HG03378 (cell line): ENCODE results near the gene DAB2.
"Not testable (repeated sequence)": the region's sequence is repeated elsewhere in the genome, so short reads cannot be mapped to it uniquely, and the experiment has no call there.

ENCODE experiments used
- ATAC-seq: cut with Tn5 transposase; IDR thresholded peaks from one replicate; pipeline ENCODE4 v1.9.1; 2021; ENCODE audit warnings: mild to moderate bottlenecking, moderate library complexity; ENCODE audit not compliant: unreplicated experiment

DAB2 gene

GRCh38 chr5:39352951-39353350 lies 71.8 kb downstream of the DAB2 start:
- no peak for ATAC-seq

GRCh38 chr5:39352170-39352569 lies 72.6 kb downstream of the DAB2 start:
- ATAC-seq = no peak

GRCh38 chr5:39349484-39349883 lies 75.3 kb downstream of the DAB2 start:
- ATAC-seq = no peak

GRCh38 chr5:39342460-39342859 lies 82.3 kb downstream of the DAB2 start:
- no peak for ATAC-seq

- ATAC-seq = no peak
Measured at GRCh38 chr5:39341896-39342295, 82.9 kb downstream of the DAB2 start.

GRCh38 chr5:39340506-39340905 lies 84.3 kb downstream of the DAB2 start:
- ATAC-seq = no peak

- no peak for ATAC-seq
Measured at GRCh38 chr5:39337252-39337915, 87.4 kb downstream of the DAB2 start.

- not testable (repeated sequence) for ATAC-seq
Measured at GRCh38 chr5:39334296-39334695, 90.5 kb downstream of the DAB2 start.

- ATAC-seq = no peak
Measured at GRCh38 chr5:39333104-39333503, 91.7 kb downstream of the DAB2 start.

- no peak for ATAC-seq
Measured at GRCh38 chr5:39331861-39332381, 92.9 kb downstream of the DAB2 start.

- no peak for ATAC-seq
Measured at GRCh38 chr5:39328731-39329130, 96.0 kb downstream of the DAB2 start.

GRCh38 chr5:39323542-39323941 lies 101.2 kb downstream of the DAB2 start:
- ATAC-seq = no peak
